HG03280 (cell line): ENCODE data around the gene PTGIS.
"Not testable (repeated sequence)": the region's sequence is repeated elsewhere in the genome, so short reads cannot be mapped to it uniquely, and the experiment has no call there.

Experiments used
- ATAC-seq: cut with Tn5 transposase; IDR thresholded peaks from one replicate; pipeline ENCODE4 v1.9.1; 2021; ENCODE audit warnings: mild to moderate bottlenecking, moderate library complexity; ENCODE audit not compliant: unreplicated experiment

The PTGIS gene

DNA sequence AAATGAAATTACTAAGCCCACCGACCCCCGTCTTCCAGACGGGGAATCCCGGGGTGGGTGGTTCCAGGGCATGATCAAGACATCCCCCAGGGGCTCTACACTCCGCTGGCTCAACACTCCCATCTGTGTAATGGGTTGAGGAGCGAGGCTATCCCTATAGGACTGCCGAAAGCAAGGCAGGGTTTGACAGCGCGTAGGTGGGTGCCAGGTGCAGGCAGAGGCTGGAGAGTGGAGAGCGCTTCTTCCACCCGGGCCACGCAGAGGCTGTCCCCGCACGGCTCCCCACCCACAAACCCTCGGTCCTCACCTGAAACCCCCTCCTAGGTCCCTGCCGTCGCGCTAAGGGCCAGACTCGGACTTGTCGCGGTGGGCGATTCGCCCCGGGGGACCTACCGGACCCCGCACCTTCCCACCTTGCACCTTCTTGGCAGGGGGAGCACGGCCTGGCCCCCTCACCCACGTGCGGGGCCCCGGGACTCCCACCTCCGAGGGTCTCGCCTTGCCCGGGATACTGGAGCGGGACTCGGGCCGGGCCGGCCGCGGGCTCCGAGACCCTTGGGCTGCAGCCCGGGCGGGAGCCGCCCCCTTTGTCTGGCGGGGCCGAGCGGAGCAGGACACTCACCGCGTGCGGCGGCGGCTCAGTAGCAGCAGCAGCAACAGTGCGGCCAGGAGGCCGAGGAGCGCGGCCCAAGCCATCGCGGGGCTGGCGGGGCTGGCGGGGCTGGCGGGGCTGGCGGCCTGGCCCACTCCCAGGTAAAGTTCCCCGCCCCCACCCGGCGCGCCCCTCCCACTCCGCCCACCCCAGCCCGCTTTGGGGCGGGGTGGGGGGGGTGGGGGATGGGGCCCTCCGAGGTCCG, at the start of gene PTGIS:
TSS of gene PTGIS (minus strand) at position 717 of the 857 bp plus-strand sequence. CDS start at position 696, 21 bp downstream.
- ATAC-seq = no peak

- not testable (repeated sequence) for ATAC-seq
These were observed 49.5 kb upstream of the PTGIS start for GRCh38 chr20:49617394-49617793.

- no peak for ATAC-seq
These were observed 48.4 kb upstream of the PTGIS start for GRCh38 chr20:49616154-49617007.

DNA sequence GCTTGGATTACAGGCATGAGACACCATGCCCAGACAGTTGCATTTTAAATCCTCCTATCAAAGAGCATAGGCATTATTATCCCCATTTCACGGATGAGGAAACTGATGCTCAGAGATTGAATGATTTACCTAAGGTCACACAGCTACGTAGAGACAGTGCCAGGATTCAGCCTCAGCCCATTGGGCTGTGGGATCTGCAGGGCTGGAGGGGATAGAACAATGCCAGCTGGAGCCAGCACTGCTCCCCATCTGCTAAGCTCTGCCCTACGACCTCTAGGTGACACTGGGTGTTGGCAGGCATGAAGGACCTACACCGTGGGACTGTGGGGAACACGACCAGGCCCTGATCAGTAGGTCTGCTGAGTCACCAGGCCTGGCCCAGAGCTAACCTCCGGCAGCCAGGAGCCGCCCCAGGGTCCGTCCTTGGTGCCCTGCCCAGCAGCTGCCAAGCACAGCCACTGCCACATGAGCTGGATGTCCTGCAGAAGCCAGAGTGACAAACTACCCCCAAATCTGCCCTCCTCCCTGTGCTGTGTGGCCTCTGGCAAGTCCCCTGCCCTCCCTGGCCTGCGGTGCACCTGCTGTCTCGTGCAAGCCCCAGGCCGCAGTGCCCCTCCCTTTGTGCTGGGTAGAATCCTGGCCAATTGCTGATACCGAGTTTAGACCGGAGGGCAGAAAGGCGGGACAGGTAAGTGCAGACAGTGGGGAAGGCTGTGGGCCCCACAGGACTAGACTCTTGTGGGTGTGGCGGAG, 47.6 kb upstream of the PTGIS start:
- no peak for ATAC-seq

- ATAC-seq = not testable (repeated sequence)
These were observed 47.1 kb upstream of the PTGIS start for GRCh38 chr20:49615051-49615400.

- no peak for ATAC-seq
These were observed 46.6 kb upstream of the PTGIS start for GRCh38 chr20:49614338-49615050.

GRCh38 chr20:49612127-49612738, 44.3 kb upstream of the PTGIS start:
- no peak for ATAC-seq

GRCh38 chr20:49611539-49612126, 43.7 kb upstream of the PTGIS start:
- not testable (repeated sequence) for ATAC-seq

GRCh38 chr20:49610691-49611538, 43.0 kb upstream of the PTGIS start:
- peak; percentile 69 for ATAC-seq

GRCh38 chr20:49608752-49609670, 41.1 kb upstream of the PTGIS start:
- ATAC-seq = no peak

- ATAC-seq = no peak
These were observed 39.6 kb upstream of the PTGIS start for GRCh38 chr20:49607568-49607967.

GRCh38 chr20:49603209-49603627, 35.3 kb upstream of the PTGIS start:
- ATAC-seq = no peak

GRCh38 chr20:49602345-49603208, 34.6 kb upstream of the PTGIS start:
- ATAC-seq = no peak

- no peak for ATAC-seq
These were observed 33.4 kb upstream of the PTGIS start for GRCh38 chr20:49601153-49601924.

DNA sequence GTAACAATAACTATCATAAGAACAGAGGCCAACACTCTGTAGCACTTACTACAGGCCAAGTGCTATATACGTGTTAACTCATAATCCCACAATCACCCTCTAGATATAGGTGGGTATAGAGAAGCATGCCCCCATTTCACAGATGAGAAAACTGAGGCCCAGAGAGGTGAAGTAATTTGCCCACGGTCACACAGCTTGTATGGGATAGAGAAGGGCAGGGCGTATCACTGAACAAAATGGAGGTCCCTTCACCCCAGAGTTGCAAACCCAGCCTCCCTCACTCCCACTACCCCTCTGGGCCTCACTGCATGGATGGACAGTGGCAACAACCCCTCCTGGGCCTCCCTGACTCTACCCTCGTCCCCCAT, 31.8 kb upstream of the PTGIS start:
- ATAC-seq = no peak

- ATAC-seq = no peak
These were observed 30.0 kb upstream of the PTGIS start for GRCh38 chr20:49597825-49598395.
